LoVo (cell line): Measurements from ENCODE around the gene CTPS1.

ENCODE experiments used
- DNase-seq: peaks from one replicate; pipeline ENCODE4 v3.0.0-alpha.2; 2016; ENCODE audit warnings: low spot score

CTPS1 gene

GRCh38 chr1:40998668-40999067 is 19.2 kb downstream of the CTPS1 start:
- DNase-seq: no peak

- DNase-seq: no peak
Measured at GRCh38 chr1:41003127-41003639, 23.7 kb downstream of the CTPS1 start.

- peak; percentile 82 for DNase-seq
Measured at GRCh38 chr1:41003640-41004220, 24.2 kb downstream of the CTPS1 start.

- no peak for DNase-seq
Measured at GRCh38 chr1:41005876-41006275, 26.4 kb downstream of the CTPS1 start.

GRCh38 chr1:41006942-41007865 is 27.7 kb downstream of the CTPS1 start:
- no peak for DNase-seq

- DNase-seq: no peak
Measured at GRCh38 chr1:41009466-41009865, 30.0 kb downstream of the CTPS1 start.

GRCh38 chr1:41010345-41010744 is 30.8 kb downstream of the CTPS1 start:
- no peak for DNase-seq

- no peak for DNase-seq
Measured at GRCh38 chr1:41013024-41013423, 33.5 kb downstream of the CTPS1 start.

- DNase-seq: no peak
Measured at GRCh38 chr1:41013796-41014195, 34.3 kb downstream of the CTPS1 start.

- no peak for DNase-seq
Measured at GRCh38 chr1:41014871-41015270, 35.4 kb downstream of the CTPS1 start.

- no peak for DNase-seq
Measured at GRCh38 chr1:41015281-41015896, 35.9 kb downstream of the CTPS1 start.

- DNase-seq: no peak
Measured at GRCh38 chr1:41015897-41016470, 36.5 kb downstream of the CTPS1 start.

GRCh38 chr1:41017141-41018017 is 37.9 kb downstream of the CTPS1 start:
- no peak for DNase-seq

- no peak for DNase-seq
Measured at GRCh38 chr1:41018018-41018410, 38.5 kb downstream of the CTPS1 start.

- no peak for DNase-seq
Measured at GRCh38 chr1:41019353-41019745, 39.9 kb downstream of the CTPS1 start.

GRCh38 chr1:41020109-41020576 is 40.6 kb downstream of the CTPS1 start:
- no peak for DNase-seq

- no peak for DNase-seq
Measured at GRCh38 chr1:41020654-41021053, 41.2 kb downstream of the CTPS1 start.

GRCh38 chr1:41021526-41022308 is 42.2 kb downstream of the CTPS1 start, which contains the start of gene SLFNL1:
TSS of gene SLFNL1 (minus strand) at chr1:41021725. CDS start at chr1:41020660, 1,065 bp downstream.
- DNase-seq: no peak

GRCh38 chr1:41022424-41022823 is 42.9 kb downstream of the CTPS1 start:
- DNase-seq: no peak

GRCh38 chr1:41023279-41023990 is 43.9 kb downstream of the CTPS1 start:
- DNase-seq: no peak
